ENCODE data around the gene CGNL1.

CGNL1 gene

DNA sequence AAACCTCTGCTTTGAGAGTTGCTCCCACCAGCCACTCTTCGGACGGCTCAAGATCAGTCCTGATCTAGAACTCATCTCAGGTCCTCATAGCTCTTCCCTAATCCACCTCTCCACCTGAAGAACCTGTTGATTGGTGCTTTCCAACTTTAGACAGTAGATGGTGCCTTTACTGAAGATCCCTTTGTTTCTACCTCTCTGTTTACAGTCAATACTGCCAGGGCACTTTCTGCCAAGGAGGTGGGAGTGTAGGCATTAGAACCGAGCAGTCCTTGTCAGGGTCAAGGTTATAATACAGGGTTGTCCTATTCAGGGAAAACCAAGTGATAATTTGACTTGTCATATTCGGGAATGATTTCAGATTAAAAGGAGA, 1.2 kb downstream of the CGNL1 start:
- H3K27ac ChIP-seq (ENCODE audit: low read depth, low read length) = no peak overlapping the region

DNA sequence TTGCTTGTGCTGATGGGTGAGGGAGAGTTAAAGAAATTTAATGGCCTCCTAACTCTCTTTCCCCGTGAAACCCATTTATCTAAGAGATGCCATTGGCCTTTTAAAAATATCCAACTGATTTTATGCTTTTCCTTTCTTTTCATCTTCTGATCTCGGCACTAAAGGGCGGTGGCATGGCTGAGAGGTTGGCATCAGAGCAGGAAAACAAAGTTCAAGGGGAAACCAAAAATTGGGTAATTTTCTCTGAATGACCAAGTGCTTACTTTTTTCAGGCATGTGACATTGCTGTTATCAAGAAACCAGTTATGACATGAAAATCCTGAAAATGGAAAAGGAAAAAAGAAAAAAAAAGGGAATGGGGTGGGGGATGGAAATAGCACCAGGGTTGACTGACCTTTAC, 3.2 kb downstream of the CGNL1 start:
- H3K27ac ChIP-seq (ENCODE audit: low read depth, low read length) = no peak overlapping the region
- no peak overlapping the region for H3K4me3 ChIP-seq (ENCODE audit: low read length)
- H3K9ac ChIP-seq (ENCODE audit: low read length) = no peak overlapping the region
- no peaks in the 10 kb centered on the region for H3K27me3 ChIP-seq (ENCODE audit: control insufficient read depth, insufficient read depth, low read length)
- no peaks in the 10 kb centered on the region for H3K36me3 ChIP-seq (ENCODE audit: control insufficient read depth, insufficient read depth, low read length)
- peaks cover 13% of the 10 kb centered on the region for H3K4me1 ChIP-seq (ENCODE audit: control insufficient read depth, insufficient read depth, low read length)

More for the DNA sequence above, 1.2 kb downstream of the CGNL1 start:
- Histone ChIP-seq H3K9ac (ENCODE audit: low read length) (no peak overlapping the region), H3K4me3 (ENCODE audit: low read length) (no peak overlapping the region), H3K36me3 (ENCODE audit: control insufficient read depth, insufficient read depth, low read length) (no peaks in the 10 kb centered on the region), H3K4me1 (ENCODE audit: control insufficient read depth, insufficient read depth, low read length) (peaks cover 6% of the 10 kb centered on the region), H3K27me3 (ENCODE audit: control insufficient read depth, insufficient read depth, low read length) (no peaks in the 10 kb centered on the region)

DNA sequence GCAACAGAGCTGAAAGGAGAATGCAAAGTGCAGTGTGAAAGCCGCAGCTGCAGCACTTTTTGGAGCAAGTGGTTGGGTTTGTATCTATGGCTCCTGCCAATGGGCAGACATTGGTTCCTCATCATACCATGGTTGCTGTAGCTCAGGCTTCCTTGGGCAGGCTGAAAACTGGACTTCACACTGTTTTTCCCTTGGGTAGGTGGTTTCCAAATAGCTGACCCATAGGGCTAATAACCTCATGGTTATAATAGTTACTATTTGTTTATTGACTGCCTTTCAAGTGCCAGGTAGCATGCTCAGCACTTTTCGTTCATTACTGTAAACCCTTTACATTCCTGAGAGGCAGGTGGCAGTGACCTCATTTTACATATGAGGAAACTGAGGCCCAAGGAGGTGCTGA, 4.5 kb downstream of the CGNL1 start:
- peaks cover 13% of the 10 kb centered on the region for H3K4me1 ChIP-seq (ENCODE audit: control insufficient read depth, insufficient read depth, low read length)
- H3K9ac ChIP-seq (ENCODE audit: low read length) = no peak overlapping the region
- H3K36me3 ChIP-seq (ENCODE audit: control insufficient read depth, insufficient read depth, low read length) = no peaks in the 10 kb centered on the region
- no peaks in the 10 kb centered on the region for H3K27me3 ChIP-seq (ENCODE audit: control insufficient read depth, insufficient read depth, low read length)
- H3K4me3 ChIP-seq (ENCODE audit: low read length) = no peak overlapping the region
- H3K27ac ChIP-seq (ENCODE audit: low read depth, low read length) = no peak overlapping the region

DNA sequence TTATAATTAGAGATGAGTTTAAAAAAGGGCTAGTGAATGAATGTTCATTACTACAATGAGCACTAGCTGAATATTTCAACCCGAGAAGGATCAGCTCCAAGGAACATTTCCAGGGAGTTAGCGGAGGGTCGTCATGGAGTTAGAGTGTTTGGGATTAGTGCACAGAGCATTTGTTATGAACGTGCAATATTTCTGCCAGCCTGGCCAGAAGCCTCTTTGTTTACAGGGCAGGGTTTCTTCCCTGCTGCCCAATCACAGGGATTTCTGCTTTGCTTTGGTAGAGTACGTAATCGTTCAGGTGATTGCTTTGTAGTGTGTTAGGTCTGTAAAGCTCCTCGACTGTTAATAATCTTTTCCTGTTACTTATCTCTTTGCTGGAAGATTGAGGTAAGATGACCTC, 5.9 kb downstream of the CGNL1 start:
- Histone ChIP-seq H3K27ac (ENCODE audit: low read depth, low read length) (no peak overlapping the region), H3K36me3 (ENCODE audit: control insufficient read depth, insufficient read depth, low read length) (no peaks in the 10 kb centered on the region), H3K27me3 (ENCODE audit: control insufficient read depth, insufficient read depth, low read length) (no peaks in the 10 kb centered on the region), H3K9ac (ENCODE audit: low read length) (no peak overlapping the region), H3K4me1 (ENCODE audit: control insufficient read depth, insufficient read depth, low read length) (peaks cover 13% of the 10 kb centered on the region), H3K4me3 (ENCODE audit: low read length) (no peak overlapping the region)

DNA sequence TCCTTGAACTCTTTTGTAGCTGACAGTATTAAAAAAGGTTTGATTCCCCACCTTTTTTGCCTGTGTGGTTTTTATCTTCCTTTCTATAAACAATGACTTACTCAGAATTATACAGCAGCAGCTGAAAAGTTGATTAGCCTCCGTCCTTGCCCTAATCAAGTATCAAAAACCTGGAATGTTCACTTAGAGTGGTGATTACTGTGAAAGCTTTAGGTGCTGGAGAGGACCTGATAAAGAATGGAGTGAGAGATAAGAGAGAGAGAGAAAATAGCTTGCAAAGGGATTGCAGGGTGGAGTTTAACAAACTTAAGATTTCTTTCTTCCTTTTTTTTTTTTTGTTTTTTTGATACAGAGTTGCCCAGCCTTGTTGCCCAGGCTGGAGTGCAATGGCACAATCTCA, 6.7 kb downstream of the CGNL1 start:
- H3K9ac ChIP-seq (ENCODE audit: low read length) = no peak overlapping the region
- H3K36me3 ChIP-seq (ENCODE audit: control insufficient read depth, insufficient read depth, low read length) = no peaks in the 10 kb centered on the region
- H3K4me3 ChIP-seq (ENCODE audit: low read length) = no peak overlapping the region
- H3K27ac ChIP-seq (ENCODE audit: low read depth, low read length) = no peak overlapping the region
- H3K4me1 ChIP-seq (ENCODE audit: control insufficient read depth, insufficient read depth, low read length) = peaks cover 17% of the 10 kb centered on the region
- no peaks in the 10 kb centered on the region for H3K27me3 ChIP-seq (ENCODE audit: control insufficient read depth, insufficient read depth, low read length)

DNA sequence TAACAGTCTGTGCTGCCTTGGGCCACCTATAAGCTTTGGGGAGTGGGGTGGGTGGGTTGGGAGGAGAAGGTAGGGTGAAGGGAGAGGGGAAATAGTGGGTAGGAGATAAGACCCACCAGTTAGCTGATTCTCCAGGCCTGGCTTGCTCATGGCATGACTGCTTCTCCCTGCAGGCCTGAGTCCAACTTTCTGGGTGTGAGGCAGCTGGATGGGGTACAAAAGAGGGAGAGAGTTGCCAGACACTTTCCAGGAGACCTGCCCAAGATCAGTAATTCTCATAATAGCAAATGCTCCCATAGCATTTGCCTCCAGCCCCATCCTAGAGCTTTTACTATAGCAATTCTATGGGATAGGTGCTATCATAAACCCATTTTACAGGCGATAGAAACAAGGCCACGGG, 7.7 kb downstream of the CGNL1 start:
- no peak overlapping the region for H3K9ac ChIP-seq (ENCODE audit: low read length)
- peaks cover 17% of the 10 kb centered on the region for H3K4me1 ChIP-seq (ENCODE audit: control insufficient read depth, insufficient read depth, low read length)
- no peaks in the 10 kb centered on the region for H3K36me3 ChIP-seq (ENCODE audit: control insufficient read depth, insufficient read depth, low read length)

DNA sequence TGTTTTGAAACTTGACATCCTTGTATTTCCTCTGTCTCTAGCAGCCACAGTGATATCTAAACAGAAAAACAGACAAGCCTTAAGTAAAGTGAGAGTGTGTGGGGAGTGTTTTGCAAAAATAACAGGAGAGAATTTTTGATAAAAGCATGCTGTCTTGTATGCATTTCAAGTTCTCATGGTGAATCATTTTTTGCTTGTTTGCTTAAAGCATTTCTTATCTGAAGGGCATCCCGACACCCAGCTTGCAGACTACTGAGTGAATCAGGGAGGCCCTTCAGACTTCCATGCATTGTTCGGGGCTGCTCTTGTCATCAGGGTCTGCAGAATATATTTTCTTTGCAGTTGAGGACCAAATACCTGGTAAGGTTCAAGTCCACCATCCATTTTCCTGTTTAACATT, 8.5 kb downstream of the CGNL1 start:
- no peaks in the 10 kb centered on the region for H3K27me3 ChIP-seq (ENCODE audit: control insufficient read depth, insufficient read depth, low read length)
- no peaks in the 10 kb centered on the region for H3K36me3 ChIP-seq (ENCODE audit: control insufficient read depth, insufficient read depth, low read length)
- H3K4me1 ChIP-seq (ENCODE audit: control insufficient read depth, insufficient read depth, low read length) = peaks cover 17% of the 10 kb centered on the region
- no peak overlapping the region for H3K4me3 ChIP-seq (ENCODE audit: low read length)
- H3K27ac ChIP-seq (ENCODE audit: low read depth, low read length) = no peak overlapping the region
- no peak overlapping the region for H3K9ac ChIP-seq (ENCODE audit: low read length)

More for the DNA sequence above, 7.7 kb downstream of the CGNL1 start:
- Histone ChIP-seq H3K4me3 (ENCODE audit: low read length) (no peak overlapping the region), H3K27me3 (ENCODE audit: control insufficient read depth, insufficient read depth, low read length) (no peaks in the 10 kb centered on the region), H3K27ac (ENCODE audit: low read depth, low read length) (no peak overlapping the region)

DNA sequence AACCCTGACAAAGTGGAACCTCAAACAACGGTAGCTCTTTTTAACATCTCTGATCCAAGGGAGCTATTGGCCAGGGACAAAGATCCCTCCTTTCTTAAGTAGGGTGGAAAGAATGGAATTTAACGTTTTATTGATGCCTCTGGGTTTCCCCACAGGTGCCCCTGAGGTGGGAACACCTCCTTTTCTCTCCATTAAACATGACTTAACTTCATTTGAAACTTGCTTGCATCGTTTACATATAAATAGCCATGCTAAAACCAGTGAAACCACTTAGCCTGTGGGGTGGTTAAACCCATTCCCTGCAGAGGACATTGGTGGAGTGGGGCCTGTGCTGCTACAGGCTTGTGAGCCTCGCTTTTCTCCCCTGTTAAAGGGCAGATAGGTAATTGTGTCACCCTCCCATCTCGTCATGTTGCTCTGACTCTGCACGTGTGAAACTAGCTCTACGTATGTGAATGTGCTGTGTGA, 9.7 kb downstream of the CGNL1 start:
- no peak overlapping the region for H3K4me3 ChIP-seq (ENCODE audit: low read length)

DNA sequence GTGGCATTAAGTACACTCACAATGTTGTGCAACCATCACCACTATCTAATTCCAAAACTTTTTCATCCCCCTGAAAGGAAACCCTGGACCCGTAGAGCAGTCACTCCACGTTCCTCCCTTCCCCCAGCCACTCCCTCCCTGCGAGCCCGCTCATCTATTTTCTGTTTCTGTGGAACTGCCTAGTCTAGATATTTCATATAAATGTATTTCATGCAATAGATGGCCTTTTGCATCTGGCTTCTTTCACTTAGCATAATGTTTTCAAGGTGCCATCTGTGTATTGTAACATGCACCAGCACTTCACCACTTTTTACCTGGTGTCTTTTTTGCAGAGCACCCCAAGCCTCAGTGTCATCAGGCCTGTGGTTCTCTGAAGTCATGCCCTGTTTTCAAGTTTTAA, 10.7 kb downstream of the CGNL1 start:
- H3K36me3 ChIP-seq (ENCODE audit: control insufficient read depth, insufficient read depth, low read length) = no peaks in the 10 kb centered on the region
- H3K27me3 ChIP-seq (ENCODE audit: control insufficient read depth, insufficient read depth, low read length) = no peaks in the 10 kb centered on the region
- H3K4me1 ChIP-seq (ENCODE audit: control insufficient read depth, insufficient read depth, low read length) = peaks cover 16% of the 10 kb centered on the region
- no peak overlapping the region for H3K27ac ChIP-seq (ENCODE audit: low read depth, low read length)
- H3K4me3 ChIP-seq (ENCODE audit: low read length) = no peak overlapping the region
- no peak overlapping the region for H3K9ac ChIP-seq (ENCODE audit: low read length)

More for the DNA sequence above, 9.7 kb downstream of the CGNL1 start:
- Histone ChIP-seq H3K9ac (ENCODE audit: low read length) (no peak overlapping the region), H3K27me3 (ENCODE audit: control insufficient read depth, insufficient read depth, low read length) (no peaks in the 10 kb centered on the region), H3K4me1 (ENCODE audit: control insufficient read depth, insufficient read depth, low read length) (peaks cover 17% of the 10 kb centered on the region), H3K36me3 (ENCODE audit: control insufficient read depth, insufficient read depth, low read length) (no peaks in the 10 kb centered on the region), H3K27ac (ENCODE audit: low read depth, low read length) (no peak overlapping the region)

DNA sequence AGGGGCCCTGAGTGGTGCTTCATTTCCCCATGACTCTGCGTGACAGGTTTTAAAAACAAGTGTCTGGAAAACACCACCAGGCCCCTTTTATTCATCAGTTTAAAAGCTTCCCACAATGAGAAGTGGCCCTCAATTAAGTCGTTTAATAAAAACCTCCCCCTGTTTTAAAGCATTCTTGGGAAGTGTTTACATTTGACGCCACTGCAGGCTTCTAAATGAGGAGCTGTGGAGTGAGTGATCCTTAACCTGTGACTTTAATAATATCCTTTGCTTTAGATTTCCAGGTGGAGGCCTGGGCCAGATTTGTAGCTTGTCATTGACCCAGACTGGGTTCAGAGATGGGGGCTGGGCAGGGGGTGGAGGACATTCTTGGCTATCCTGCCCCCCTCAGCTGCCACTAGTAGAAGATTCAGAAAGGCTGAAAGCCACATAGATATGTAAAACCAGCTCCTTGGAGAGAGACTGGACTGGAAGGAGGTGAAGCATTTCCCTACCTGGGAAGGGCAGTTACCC, 11.3 kb downstream of the CGNL1 start:
- H3K4me3 ChIP-seq (ENCODE audit: low read length) = no peak overlapping the region
- no peak overlapping the region for H3K27ac ChIP-seq (ENCODE audit: low read depth, low read length)
- no peaks in the 10 kb centered on the region for H3K36me3 ChIP-seq (ENCODE audit: control insufficient read depth, insufficient read depth, low read length)
- H3K9ac ChIP-seq (ENCODE audit: low read length) = no peak overlapping the region
- no peaks in the 10 kb centered on the region for H3K27me3 ChIP-seq (ENCODE audit: control insufficient read depth, insufficient read depth, low read length)
- H3K4me1 ChIP-seq (ENCODE audit: control insufficient read depth, insufficient read depth, low read length) = peaks cover 10% of the 10 kb centered on the region

DNA sequence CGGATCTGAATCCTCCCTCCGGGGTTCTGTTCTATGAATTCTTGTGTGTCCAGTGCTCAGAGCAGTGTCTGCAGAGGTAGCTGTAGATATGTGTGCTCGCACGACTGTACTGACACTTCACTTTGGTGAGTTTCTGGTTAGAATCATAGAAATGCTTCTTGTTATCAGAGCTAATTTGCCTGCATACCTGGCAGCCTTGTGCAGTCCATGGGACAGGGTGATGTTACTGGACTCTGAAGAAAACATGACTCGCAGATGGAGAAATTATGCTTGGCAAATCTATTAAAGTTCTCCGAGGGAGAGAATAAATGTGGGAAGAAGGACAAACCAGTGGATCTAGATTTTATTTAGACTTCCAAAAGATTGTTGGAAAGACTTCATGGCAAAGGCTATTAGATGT, 12.2 kb downstream of the CGNL1 start:
- Histone ChIP-seq H3K9ac (ENCODE audit: low read length) (no peak overlapping the region), H3K27me3 (ENCODE audit: control insufficient read depth, insufficient read depth, low read length) (no peaks in the 10 kb centered on the region), H3K36me3 (ENCODE audit: control insufficient read depth, insufficient read depth, low read length) (no peaks in the 10 kb centered on the region), H3K4me1 (ENCODE audit: control insufficient read depth, insufficient read depth, low read length) (peaks cover 10% of the 10 kb centered on the region), H3K4me3 (ENCODE audit: low read length) (no peak overlapping the region), H3K27ac (ENCODE audit: low read depth, low read length) (no peak overlapping the region)

DNA sequence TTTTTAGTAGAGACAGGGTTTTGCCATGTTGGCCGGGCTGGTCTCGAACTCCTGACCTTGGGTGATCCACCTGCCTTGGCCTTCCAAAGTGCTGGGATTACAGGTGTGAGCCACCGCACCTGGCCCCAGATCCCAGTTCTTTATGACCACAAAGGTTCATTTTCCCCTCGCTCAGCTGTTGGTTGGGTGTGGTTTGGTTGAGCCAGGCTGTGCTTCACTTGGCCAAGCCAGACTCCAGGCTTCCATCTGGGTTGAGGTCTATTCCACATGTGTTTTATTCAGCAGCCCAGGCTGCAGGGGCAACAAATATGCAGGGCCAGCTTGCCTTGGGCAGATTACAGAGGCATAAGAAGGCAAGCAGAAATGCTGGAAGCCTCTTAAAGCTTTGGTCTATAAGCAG, 13.7 kb downstream of the CGNL1 start:
- Histone ChIP-seq H3K36me3 (ENCODE audit: control insufficient read depth, insufficient read depth, low read length) (no peaks in the 10 kb centered on the region), H3K4me1 (ENCODE audit: control insufficient read depth, insufficient read depth, low read length) (peaks cover 4% of the 10 kb centered on the region), H3K4me3 (ENCODE audit: low read length) (no peak overlapping the region), H3K27ac (ENCODE audit: low read depth, low read length) (no peak overlapping the region), H3K9ac (ENCODE audit: low read length) (no peak overlapping the region), H3K27me3 (ENCODE audit: control insufficient read depth, insufficient read depth, low read length) (no peaks in the 10 kb centered on the region)

DNA sequence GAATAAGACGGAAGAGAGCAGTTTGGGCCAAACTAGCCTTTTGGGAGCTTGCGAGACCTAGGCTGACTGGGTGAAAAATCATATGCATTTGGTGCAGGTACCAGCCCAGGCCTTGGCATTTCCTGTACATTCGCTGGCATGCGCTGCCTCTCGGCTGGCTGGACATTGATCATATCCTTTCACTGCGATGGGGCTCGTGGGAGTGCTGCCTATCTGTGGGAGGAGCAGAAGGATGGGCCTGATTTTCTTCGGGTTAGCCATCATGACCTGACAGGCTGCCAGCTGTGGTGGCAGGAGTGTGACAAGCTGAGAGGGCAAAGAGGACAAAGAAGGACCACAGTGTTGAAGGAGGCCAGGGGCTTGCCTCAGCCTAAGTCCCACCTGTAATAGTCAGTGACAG, 14.3 kb downstream of the CGNL1 start:
- H3K36me3 ChIP-seq (ENCODE audit: control insufficient read depth, insufficient read depth, low read length) = no peaks in the 10 kb centered on the region
- no peak overlapping the region for H3K9ac ChIP-seq (ENCODE audit: low read length)
- no peak overlapping the region for H3K4me3 ChIP-seq (ENCODE audit: low read length)
- peaks cover 4% of the 10 kb centered on the region for H3K4me1 ChIP-seq (ENCODE audit: control insufficient read depth, insufficient read depth, low read length)
- no peak overlapping the region for H3K27ac ChIP-seq (ENCODE audit: low read depth, low read length)
- no peaks in the 10 kb centered on the region for H3K27me3 ChIP-seq (ENCODE audit: control insufficient read depth, insufficient read depth, low read length)

Measured in rectal smooth muscle tissue (tissue), 1 donor.